H9 (cell line): ENCODE data around the gene KAZALD1. TPM values are rescaled to one million over a fixed set of nuclear protein-coding genes. Genes with fewer than 3 reads are reported as not detected.

Experiments
- DNase-seq: peaks from one replicate; pipeline ENCODE4 v3.0.0-alpha.2; 2017
- H2AFZ ChIP-seq: one replicate; pipeline ENCODE4 v1.6.1; 2013; ENCODE audit warnings: mild to moderate bottlenecking, low read length, control low read depth, moderate library complexity
- H2AK5ac ChIP-seq: 2 replicates; pipeline ENCODE4 v1.6.1; 2013; ENCODE audit warnings: low read length, control low read depth, mixed read lengths; ENCODE audit not compliant: insufficient read length
- H2BK120ac ChIP-seq: one replicate; pipeline ENCODE4 v1.6.1; 2013; ENCODE audit warnings: low read depth, mild to moderate bottlenecking, low read length, control low read depth, inconsistent platforms; ENCODE audit not compliant: poor library complexity, severe bottlenecking
- H2BK12ac ChIP-seq: 2 replicates; pipeline ENCODE4 v1.6.1; 2013; ENCODE audit warnings: low read length, control low read depth, mixed read lengths, low read depth; ENCODE audit not compliant: insufficient read length
- H2BK15ac ChIP-seq: 2 replicates; pipeline ENCODE4 v1.6.1; 2013; ENCODE audit warnings: low read depth, low read length, control low read depth
- H2BK20ac ChIP-seq: one replicate; pipeline ENCODE4 v1.6.1; 2013; ENCODE audit warnings: low read depth, mild to moderate bottlenecking, low read length, control low read depth, inconsistent platforms; ENCODE audit not compliant: poor library complexity, severe bottlenecking
- H2BK5ac ChIP-seq: 2 replicates; pipeline ENCODE4 v1.6.1; 2013; ENCODE audit warnings: low read length, control low read depth, mixed read lengths; ENCODE audit not compliant: insufficient read length
- H3K14ac ChIP-seq: 2 replicates; pipeline ENCODE4 v1.6.1; 2013; ENCODE audit warnings: low read length, control low read depth; ENCODE audit not compliant: insufficient read depth
- H3K18ac ChIP-seq: 2 replicates; pipeline ENCODE4 v1.6.1; 2013; ENCODE audit warnings: low read depth, mild to moderate bottlenecking, mixed read lengths, low read length, control low read depth; ENCODE audit not compliant: insufficient read length
- H3K23ac ChIP-seq: 2 replicates; pipeline ENCODE4 v1.6.1; 2013; ENCODE audit warnings: low read length, control low read depth, mixed read lengths, low read depth; ENCODE audit not compliant: insufficient read length
- H3K23me2 ChIP-seq: 2 replicates; pipeline ENCODE4 v1.6.1; 2013; ENCODE audit warnings: low read depth, mild to moderate bottlenecking, mixed read lengths, low read length, control low read depth; ENCODE audit not compliant: insufficient read length, poor library complexity, severe bottlenecking
- H3K27ac ChIP-seq: 2 replicates; pipeline ENCODE4 v1.5.1; 2013; ENCODE audit warnings: low read length, control low read depth, mixed read lengths, low read depth; ENCODE audit not compliant: insufficient read length
- H3K27me3 ChIP-seq: 2 replicates; pipeline ENCODE4 v1.6.1; 2013; ENCODE audit warnings: low read length, control low read depth, inconsistent platforms; ENCODE audit not compliant: insufficient read depth
- H3K4ac ChIP-seq: 2 replicates; pipeline ENCODE4 v1.6.1; 2013; ENCODE audit warnings: low read depth, mild to moderate bottlenecking, control low read depth, inconsistent platforms, low read length, moderate library complexity
- H3K4me1 ChIP-seq: 2 replicates; pipeline ENCODE4 v1.6.1; 2013; ENCODE audit warnings: low read length, control low read depth, inconsistent platforms; ENCODE audit not compliant: insufficient read depth
- H3K4me2 ChIP-seq: 2 replicates; pipeline ENCODE4 v1.6.1; 2013; ENCODE audit warnings: low read length, control low read depth, mixed read lengths; ENCODE audit not compliant: insufficient read length, insufficient read depth
- H3K56ac ChIP-seq: 2 replicates; pipeline ENCODE4 v1.6.1; 2013; ENCODE audit warnings: low read depth, mild to moderate bottlenecking, mixed read lengths, low read length, control low read depth; ENCODE audit not compliant: insufficient read length
- H3K79me1 ChIP-seq: 2 replicates; pipeline ENCODE4 v1.6.1; 2013; ENCODE audit warnings: low read depth, mild to moderate bottlenecking, moderate library complexity, low read length, control low read depth, inconsistent platforms; ENCODE audit not compliant: insufficient read depth, poor library complexity, severe bottlenecking
- H3K79me2 ChIP-seq: 2 replicates; pipeline ENCODE4 v1.6.1; 2013; ENCODE audit warnings: low read length, control low read depth, inconsistent platforms; ENCODE audit not compliant: insufficient read depth
- H3K9ac ChIP-seq: 2 replicates; pipeline ENCODE4 v1.6.1; 2013; ENCODE audit warnings: low read length, control low read depth, mixed read lengths; ENCODE audit not compliant: insufficient read length; ENCODE audit errors: extremely low read depth
- H3K9me3 ChIP-seq: one replicate; pipeline ENCODE4 v1.6.1; 2013; ENCODE audit warnings: low read depth, low read length, inconsistent platforms; ENCODE audit not compliant: control insufficient read depth
- H3T11ph ChIP-seq: one replicate; pipeline ENCODE4 v1.6.1; 2013; ENCODE audit warnings: mild to moderate bottlenecking, low read length, control low read depth, inconsistent platforms
- H4K20me1 ChIP-seq: one replicate; pipeline ENCODE4 v1.6.1; 2013; ENCODE audit not compliant: control insufficient read depth, insufficient read length, insufficient read depth
- H4K5ac ChIP-seq: 2 replicates; pipeline ENCODE4 v1.6.1; 2013; ENCODE audit warnings: low read depth, mild to moderate bottlenecking, mixed read lengths, low read length, control low read depth; ENCODE audit not compliant: insufficient read length
- H4K8ac ChIP-seq: replicated peaks from 2 replicates; pipeline ENCODE4 v1.6.1; 2013; ENCODE audit warnings: low read length, control low read depth, mixed read lengths, low read depth; ENCODE audit not compliant: insufficient read length
- H4K91ac ChIP-seq: 2 replicates; pipeline ENCODE4 v1.6.1; 2013; ENCODE audit warnings: low read depth, mild to moderate bottlenecking, moderate library complexity, mixed read lengths, low read length, control low read depth; ENCODE audit not compliant: insufficient read length
- H3K27ac Mint-ChIP-seq, 3 experiments: 2 replicates in 2 of 3; 3 replicates in 1 of 3; pipeline ENCODE4 v1.8.0; 2020 to 2021; ENCODE audit warnings: mixed read lengths in 3 of 3, mild to moderate bottlenecking in 1 of 3, moderate library complexity in 1 of 3
- H3K27me3 Mint-ChIP-seq: 2 replicates; pipeline ENCODE4 v1.8.0; 2021; ENCODE audit warnings: low read depth, mild to moderate bottlenecking, moderate library complexity, mixed read lengths
- H3K36me3 Mint-ChIP-seq, 3 experiments: 2 replicates in 2 of 3; 3 replicates in 1 of 3; pipeline ENCODE4 v1.8.0; 2020 to 2021; ENCODE audit warnings: low read depth in 3 of 3, mixed read lengths in 3 of 3; ENCODE audit not compliant: insufficient read depth in 1 of 3
- H3K4me1 Mint-ChIP-seq, 2 experiments: 2 replicates each; pipeline ENCODE4 v1.8.0; 2020; ENCODE audit warnings: mixed read lengths in 2 of 2
- H3K4me3 Mint-ChIP-seq, 2 experiments: 2 replicates in 1 of 2; 3 replicates in 1 of 2; pipeline ENCODE4 v1.8.0; 2020 to 2021; ENCODE audit warnings: mild to moderate bottlenecking in 2 of 2, mixed read lengths in 2 of 2, moderate library complexity in 1 of 2
- H3K9me3 Mint-ChIP-seq, 2 experiments: 2 replicates in 1 of 2; 3 replicates in 1 of 2; pipeline ENCODE4 v1.8.0; 2020; ENCODE audit warnings: mild to moderate bottlenecking in 2 of 2, mixed read lengths in 2 of 2, moderate library complexity in 1 of 2
- WGBS: extraction: QIAGEN DNeasy Blood & Tissue Kit; methylation state at CpG from one replicate; pipeline ENCODE4 v1.1.7; 2013; ENCODE audit warnings: missing lambda C conversion rate, low lambda C conversion rate, mixed read lengths; ENCODE audit not compliant: insufficient read length; ENCODE audit errors: extremely low coverage; 5-methylcytosine and 5-hydroxymethylcytosine counted together
- total RNA-seq: library from RNA; stranded (reverse); gene quantifications from 2 replicates; pipeline ENCODE4 v1.2.1, GENCODE V29; 2021
- TF ChIP-seq, protein P1 (sequence below): fragments of 200-600 bp; sonication (generic); conservative IDR thresholded peaks from 3 replicates; pipeline ENCODE4 v1.8.0; 2021; ENCODE audit warnings: antibody characterized with exemption, mild to moderate bottlenecking

Gene KAZALD1
- total RNA-seq, 1 experiment from 2014 or later: 2.9 TPM

GRCh38 chr10:101092881-101093354 lies 31.1 kb downstream of the KAZALD1 start:
- Histone ChIP-seq H3K23ac (no peak overlapping the region), H3K4ac (no peak overlapping the region), H2AFZ (no peak overlapping the region), H3K9me3 (no peaks in the 10 kb centered on the region), H3K14ac (no peak overlapping the region), H4K91ac (no peak overlapping the region), H4K8ac (no peak overlapping the region), H2BK20ac (no peak overlapping the region), H3T11ph (no peak overlapping the region), H3K23me2 (no peaks in the 10 kb centered on the region), H4K20me1 (no peaks in the 10 kb centered on the region), H3K27me3 (no peaks in the 10 kb centered on the region), H2BK5ac (no peak overlapping the region), H2BK12ac (no peak overlapping the region), H2BK15ac (no peak overlapping the region), H2AK5ac (no peak overlapping the region), H3K18ac (no peak overlapping the region), H3K56ac (no peak overlapping the region), H3K4me1 (no peaks in the 10 kb centered on the region; the same call in 1 of the 2 replicates), H3K79me2 (no peaks in the 10 kb centered on the region), H3K79me1 (no peaks in the 10 kb centered on the region), H3K9ac (no peak overlapping the region), H3K4me2 (no peak overlapping the region), H4K5ac (no peak overlapping the region), H2BK120ac (no peak overlapping the region), H3K27ac (no peak overlapping the region)
- Mint-ChIP-seq H3K36me3 (no peaks in the 10 kb centered on the region), H3K4me3 (no peak overlapping the region), H3K27ac (no peak overlapping the region), H3K9me3 (no peaks in the 10 kb centered on the region), H3K4me1 (peaks cover 9 to 23% of the 10 kb centered on the region in 2 experiments), H3K27me3 (peaks cover 54% of the 10 kb centered on the region)
- TF ChIP-seq, protein P1, sequence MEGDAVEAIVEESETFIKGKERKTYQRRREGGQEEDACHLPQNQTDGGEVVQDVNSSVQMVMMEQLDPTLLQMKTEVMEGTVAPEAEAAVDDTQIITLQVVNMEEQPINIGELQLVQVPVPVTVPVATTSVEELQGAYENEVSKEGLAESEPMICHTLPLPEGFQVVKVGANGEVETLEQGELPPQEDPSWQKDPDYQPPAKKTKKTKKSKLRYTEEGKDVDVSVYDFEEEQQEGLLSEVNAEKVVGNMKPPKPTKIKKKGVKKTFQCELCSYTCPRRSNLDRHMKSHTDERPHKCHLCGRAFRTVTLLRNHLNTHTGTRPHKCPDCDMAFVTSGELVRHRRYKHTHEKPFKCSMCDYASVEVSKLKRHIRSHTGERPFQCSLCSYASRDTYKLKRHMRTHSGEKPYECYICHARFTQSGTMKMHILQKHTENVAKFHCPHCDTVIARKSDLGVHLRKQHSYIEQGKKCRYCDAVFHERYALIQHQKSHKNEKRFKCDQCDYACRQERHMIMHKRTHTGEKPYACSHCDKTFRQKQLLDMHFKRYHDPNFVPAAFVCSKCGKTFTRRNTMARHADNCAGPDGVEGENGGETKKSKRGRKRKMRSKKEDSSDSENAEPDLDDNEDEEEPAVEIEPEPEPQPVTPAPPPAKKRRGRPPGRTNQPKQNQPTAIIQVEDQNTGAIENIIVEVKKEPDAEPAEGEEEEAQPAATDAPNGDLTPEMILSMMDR: no peak
- no peak for DNase-seq
- no CpG with 5 or more reads among the region's 9 CpGs for WGBS
